ENCODE data around the gene CPA1.
A peak's percentile ranks its signal among the peaks of the same experiment; 100 is the strongest.

The CPA1 gene

DNA sequence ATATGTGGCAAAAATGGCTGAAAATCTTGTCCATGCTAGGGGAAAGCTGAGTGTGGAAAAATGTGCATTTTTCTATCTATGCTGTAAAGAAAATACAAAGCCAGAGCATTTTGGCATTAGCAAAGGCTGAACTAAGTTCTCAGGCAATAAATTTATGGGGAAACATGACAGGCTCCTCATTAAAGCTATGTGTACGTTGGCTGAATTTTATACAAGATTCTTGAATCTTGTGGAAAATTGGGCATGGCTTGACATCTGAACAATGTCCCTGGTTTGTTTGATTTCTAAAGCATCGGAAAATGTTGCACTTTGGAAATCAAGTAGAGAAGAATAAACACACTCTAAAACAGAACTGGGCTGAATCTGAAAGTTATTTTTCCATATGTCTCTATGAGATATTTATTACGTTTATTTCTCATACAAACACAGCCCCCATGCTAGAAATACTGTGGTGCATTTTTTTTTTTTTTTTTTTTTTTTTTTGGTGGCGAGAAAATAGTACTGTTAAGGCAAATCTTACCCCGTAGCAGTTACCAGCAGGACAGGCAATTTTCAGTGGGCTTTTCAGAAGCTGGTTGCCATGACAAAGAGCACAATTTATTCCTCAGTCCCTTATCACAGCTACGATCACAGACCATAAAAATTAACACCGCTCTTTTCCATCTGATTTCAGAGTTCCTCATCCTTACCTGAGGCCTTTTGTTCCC, 16.9 kb downstream of the CPA1 start:
- no peak for DNase-seq

- no peak for DNase-seq
These were observed 17.4 kb downstream of the CPA1 start for GRCh38 chr7:130397758-130398073.

DNA sequence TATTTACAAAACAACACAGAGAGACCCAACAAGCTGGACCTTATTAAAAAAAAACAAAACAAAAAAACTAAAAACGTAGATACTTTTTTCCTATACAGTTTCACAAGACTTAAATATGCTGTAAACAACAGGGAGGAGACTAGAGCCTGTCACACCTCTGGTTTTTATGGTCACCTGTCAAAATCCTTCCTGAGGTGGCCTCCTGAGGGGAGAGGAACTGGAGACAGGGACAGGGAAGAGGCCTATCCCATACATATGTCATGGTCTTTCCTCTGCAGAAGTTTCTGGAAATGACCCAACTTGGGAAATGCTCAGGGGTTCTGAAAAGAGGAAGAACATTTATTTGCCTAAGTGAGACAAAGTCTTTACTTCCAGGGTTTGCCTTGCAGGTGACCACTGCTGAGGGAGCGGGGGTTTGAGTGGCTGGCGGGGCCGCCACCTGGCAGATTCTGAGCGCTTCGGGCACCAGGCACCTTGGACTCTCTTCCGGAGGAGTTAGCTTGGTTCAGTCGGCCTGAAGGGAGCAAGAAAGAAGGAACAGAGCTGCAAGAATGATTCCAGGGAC, 18.3 kb downstream of the CPA1 start:
- DNase-seq = no peak

DNA sequence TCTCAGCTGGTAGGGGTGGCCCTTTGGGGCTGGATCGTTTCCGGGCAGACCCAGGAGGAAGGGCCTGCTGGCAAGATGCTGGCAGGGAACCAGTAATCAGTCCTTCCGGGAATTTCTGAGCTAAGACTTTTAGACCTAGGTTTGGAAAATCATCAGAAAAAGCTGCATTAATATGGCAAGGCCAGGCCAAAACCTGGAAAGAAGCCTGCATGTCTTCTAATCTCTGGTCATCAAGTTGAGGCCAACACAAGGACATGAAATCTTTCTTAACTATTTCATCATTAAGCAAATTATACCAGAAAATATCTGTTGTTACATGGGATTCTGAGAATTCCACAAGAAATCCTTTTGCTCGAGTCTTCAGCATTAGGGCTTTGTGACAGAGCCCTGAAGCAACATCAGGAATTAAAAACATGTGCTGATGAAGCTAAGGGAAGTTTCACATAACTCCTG, 19.9 kb downstream of the CPA1 start:
- DNase-seq = no peak

- DNase-seq = no peak
These were observed 20.8 kb downstream of the CPA1 start for GRCh38 chr7:130401101-130401500.

DNA sequence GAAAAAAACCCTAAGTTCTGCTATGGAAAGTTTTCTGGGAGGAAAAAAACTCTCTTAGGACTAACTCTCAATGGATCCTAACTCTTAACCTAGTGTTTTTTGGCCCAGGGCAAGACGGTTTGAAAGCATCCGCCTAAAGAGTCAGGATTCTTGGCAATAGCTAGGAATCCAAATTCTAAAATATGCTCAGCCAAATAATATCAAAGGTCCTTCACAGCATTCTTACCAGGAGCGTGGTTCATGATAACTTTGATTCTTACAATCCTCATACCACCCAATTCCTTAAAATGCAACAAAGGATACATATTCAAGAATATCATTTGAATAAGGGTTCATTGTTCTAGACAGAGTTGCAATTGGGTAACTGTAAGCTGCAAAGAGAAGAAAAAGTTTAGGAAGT, 21.3 kb downstream of the CPA1 start:
- DNase-seq = no peak

- DNase-seq = no peak
These were observed 24.7 kb downstream of the CPA1 start for GRCh38 chr7:130405003-130405402.

DNA sequence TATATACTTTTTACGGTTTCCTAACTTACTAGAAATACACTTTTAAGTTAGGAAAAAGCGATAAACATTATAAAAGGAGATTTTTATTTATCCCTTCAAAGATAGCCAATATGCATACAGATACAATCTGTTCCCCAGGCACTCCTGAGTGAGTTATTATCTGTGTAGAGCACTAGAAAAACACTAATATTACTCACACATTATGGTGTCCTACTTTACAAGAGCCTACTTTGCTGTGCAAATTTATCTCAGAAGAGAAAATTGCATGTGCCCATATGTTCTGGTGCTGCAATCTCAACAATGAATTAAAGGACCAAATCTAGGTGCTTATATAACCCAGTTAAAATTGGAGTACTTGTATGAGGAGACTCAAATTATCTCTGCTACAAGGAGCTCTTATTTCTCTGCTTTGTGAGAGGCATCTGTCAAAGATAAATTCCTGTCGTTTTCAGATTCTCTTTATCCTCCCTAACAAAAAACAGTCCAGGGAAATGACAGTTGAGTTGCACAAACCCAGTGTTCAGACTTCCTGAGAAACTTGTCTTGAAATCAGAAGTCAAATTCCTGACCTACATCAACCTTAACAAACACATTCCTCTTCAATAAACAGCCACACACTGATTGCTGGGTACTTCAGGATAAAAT, 28.9 kb downstream of the CPA1 start:
- DNase-seq = no peak

DNA sequence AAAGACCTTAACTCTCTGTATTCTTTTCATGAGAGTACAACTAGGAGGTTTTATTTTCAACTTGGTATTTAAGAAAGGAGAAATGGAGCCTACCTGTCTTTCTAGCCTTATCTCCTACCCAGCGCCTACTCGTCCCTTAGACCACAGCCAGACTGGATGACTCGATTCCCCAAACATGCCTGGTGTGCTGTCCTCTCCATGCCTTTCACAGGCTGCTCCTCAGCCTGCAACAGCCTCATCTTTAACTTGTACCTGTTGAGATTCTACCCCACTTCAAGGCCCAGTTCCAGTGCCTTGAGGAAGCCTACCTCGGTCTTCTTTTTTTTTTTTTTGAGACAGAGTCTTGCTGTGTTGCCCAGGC, 29.4 kb downstream of the CPA1 start:
- no peak for DNase-seq

- DNase-seq = no peak
These were observed 30.7 kb downstream of the CPA1 start for GRCh38 chr7:130410868-130411541.

DNA sequence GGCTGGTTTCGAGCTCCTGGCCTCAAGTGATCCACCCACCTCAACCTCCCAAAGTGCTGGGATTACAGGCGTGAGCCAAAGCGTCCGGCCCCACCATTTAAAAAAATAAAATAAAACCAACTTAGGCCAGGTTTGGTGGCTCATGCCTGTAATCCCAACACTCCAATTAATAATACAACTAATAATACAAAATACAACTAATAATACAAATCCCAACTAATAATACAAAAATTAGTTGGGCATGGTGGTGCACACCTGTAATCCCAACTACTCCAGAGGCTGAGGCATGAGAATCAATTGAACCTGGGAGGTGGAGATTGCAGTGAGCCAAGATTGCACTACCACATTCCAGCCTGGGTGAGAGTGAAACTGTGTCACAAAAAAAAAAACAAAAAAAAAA, 32.9 kb downstream of the CPA1 start:
- DNase-seq = no peak

- DNase-seq = peak; percentile 23 to 34
These were observed 34.7 kb downstream of the CPA1 start for GRCh38 chr7:130415006-130415405.

GRCh38 chr7:130417213-130417612, 36.9 kb downstream of the CPA1 start:
- no peak for DNase-seq

DNA sequence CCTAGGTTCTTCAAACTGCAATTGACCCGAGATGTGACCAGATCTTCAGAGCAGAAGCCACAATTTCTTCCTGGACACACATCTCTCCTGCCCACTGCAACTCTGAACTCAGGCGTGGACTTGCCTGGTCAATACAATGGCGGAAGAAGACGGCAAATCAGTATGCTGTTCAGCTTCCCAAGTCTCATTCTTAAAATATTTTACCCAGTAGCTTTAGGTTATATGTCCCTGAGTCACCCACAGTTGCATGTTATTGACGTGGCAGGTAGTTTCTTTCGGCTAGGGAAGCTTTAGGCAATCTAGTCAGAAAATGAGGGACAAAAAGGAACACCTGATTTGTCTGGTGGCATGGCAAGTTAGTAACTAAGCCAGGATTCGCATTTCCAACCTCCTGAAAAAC, 38.0 kb downstream of the CPA1 start:
- no peak for DNase-seq

- DNase-seq = no peak
These were observed 39.4 kb downstream of the CPA1 start for GRCh38 chr7:130419658-130420057.

DNA sequence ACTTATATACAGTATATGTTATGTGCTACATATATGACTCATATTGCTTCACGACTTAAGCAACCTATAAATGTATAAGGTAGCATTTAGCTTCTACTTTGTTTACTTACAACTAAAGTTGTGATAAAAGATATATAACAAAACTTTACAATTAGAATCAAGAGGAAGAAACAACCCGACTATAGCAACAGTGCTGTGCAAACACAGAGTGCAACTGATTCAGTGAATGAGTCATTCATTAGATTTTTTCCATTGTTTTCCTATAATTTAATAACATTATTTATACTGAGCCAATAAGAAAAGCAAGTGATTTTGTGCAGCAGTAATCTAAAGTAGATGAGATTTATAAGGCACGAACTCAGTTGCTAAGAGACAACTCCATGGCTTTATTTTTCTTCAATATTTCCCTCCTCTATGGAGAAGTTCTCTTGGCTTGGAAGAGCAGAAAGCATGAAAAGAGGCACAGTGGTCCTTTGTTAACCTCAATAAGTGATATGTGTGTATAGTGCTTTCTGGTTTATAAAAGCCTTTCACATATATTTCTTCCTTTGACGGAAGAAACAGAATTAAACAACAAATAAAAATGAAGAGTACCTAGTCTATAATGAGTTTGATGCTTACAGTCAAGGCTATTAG, 40.8 kb downstream of the CPA1 start:
- DNase-seq = no peak

DNA sequence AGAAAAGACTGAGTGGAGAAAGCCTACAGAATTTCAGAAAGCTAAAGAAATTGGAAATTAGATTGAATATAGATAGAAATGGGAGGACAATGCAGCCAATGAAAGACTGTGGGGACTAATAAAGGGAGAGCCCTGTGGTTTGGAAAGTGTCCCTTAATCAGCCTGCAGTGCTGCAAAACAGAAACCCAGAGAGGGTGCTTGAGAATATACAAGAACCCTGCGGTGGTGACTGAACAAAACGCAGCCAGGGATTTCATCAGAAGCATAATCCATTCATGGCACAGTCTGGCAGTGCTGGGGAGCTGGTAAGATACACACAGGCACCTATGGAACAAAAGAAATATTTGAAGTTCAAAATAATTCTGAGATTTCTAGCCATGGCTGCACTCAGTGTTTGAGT, 41.4 kb downstream of the CPA1 start:
- DNase-seq = no peak

- no peak for DNase-seq
These were observed 43.3 kb downstream of the CPA1 start for GRCh38 chr7:130423501-130424037.

DNA sequence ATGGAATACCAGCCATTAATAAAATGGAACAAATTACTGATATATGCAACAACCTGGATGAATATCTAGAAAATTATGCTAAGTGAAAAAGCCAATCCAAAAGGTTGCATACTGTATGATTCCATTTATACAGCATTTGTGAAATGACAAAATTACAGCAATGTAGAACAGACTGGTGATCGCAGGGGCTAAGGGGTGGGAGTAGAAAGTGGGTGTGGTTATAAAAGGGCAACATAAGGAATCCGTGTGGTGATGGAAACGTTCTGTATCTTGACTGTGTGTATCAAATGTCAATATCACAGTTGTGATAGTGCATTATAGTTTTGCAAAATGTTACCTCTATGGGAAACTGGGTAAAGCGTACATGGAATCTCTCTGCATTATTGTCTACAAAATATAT, 45.5 kb downstream of the CPA1 start:
- DNase-seq = no peak

GRCh38 chr7:130426564-130426963, 46.3 kb downstream of the CPA1 start:
- DNase-seq = no peak

DNA sequence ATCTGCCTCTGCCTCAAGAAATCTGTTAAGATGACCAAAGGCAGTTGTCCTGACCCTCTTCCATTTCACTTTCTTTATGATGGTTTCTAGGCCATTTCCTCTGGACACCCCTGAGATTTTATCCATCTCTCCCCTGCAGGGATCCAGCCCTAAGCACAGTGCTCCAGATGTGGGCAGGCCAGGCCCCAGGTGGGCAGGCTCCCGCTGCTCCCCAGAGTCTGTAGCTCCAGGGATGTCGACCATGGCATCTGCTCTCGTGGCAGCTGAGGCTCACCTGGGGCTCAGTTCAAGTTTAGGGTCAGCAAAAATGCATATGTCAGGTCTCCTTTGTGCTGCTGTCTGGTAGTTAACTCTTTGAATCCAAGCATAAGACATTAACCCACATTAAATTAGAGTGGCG, 48.7 kb downstream of the CPA1 start:
- no peak for DNase-seq

DNA sequence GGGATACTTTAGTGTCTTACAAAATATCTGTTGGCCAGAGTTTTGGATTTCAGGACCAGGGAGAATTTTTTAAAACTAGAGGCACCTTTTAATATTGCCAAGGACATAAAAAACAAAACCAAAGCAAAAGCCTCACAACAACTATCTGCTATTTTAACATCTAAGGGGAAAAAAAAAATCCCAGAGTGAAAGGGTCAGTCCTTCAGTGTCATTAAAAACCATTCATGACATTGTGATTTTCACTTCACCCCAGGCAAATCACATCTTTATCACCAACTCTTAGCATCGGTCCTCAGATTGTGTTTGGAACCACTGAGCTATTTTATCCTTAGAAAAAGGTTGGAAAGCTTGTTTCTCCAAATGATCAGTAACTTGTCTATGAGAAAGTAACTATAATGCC, 49.8 kb downstream of the CPA1 start:
- DNase-seq = no peak

Data from AML-193 (cell line).